ENCODE data around the gene ARID1A.
"Not testable (repeated sequence)": the region's sequence is repeated elsewhere in the genome, so short reads cannot be mapped to it uniquely, and the experiment has no call there.

The ARID1A gene

GRCh38 chr1:26695356-26696118 lies at the start of gene ARID1A:
Gene ARID1A (plus strand): TSS chr1:26696015. CDS start chr1:26696404, 389 bp downstream.
- H3K4me3 ChIP-seq (ENCODE audit: low read depth, low read length): peak within 1 kb of the TSS; percentile 77
- no peak for TF ChIP-seq CTCF (IDR thresholded peaks at IDR 0.05; ENCODE audit: low read depth, low read length, missing control alignments)
- DNase-seq (ENCODE audit: low read depth): peak; percentile 88

- TF ChIP-seq CTCF (IDR thresholded peaks at IDR 0.05; ENCODE audit: low read depth, low read length, missing control alignments): no peak
- H3K4me3 ChIP-seq (ENCODE audit: low read depth, low read length): no peak overlapping the region
- DNase-seq (ENCODE audit: low read depth): no peak
Observed at GRCh38 chr1:26664802-26665201, 31.0 kb upstream of the ARID1A start.

GRCh38 chr1:26666855-26667254 lies 29.0 kb upstream of the ARID1A start:
- no peak for DNase-seq (ENCODE audit: low read depth)
- TF ChIP-seq CTCF (IDR thresholded peaks at IDR 0.05; ENCODE audit: low read depth, low read length, missing control alignments): no peak
- no peak overlapping the region for H3K4me3 ChIP-seq (ENCODE audit: low read depth, low read length)

GRCh38 chr1:26668106-26668786 lies 27.6 kb upstream of the ARID1A start:
- not testable (repeated sequence) for H3K4me3 ChIP-seq (ENCODE audit: low read depth, low read length); DNase-seq (ENCODE audit: low read depth)

GRCh38 chr1:26677306-26678115 lies 18.3 kb upstream of the ARID1A start:
- TF ChIP-seq CTCF (IDR thresholded peaks at IDR 0.05; ENCODE audit: low read depth, low read length, missing control alignments): peak; percentile 62
- no peak overlapping the region for H3K4me3 ChIP-seq (ENCODE audit: low read depth, low read length)
- peak; percentile 64 for DNase-seq (ENCODE audit: low read depth)

- TF ChIP-seq CTCF (IDR thresholded peaks at IDR 0.05; ENCODE audit: low read depth, low read length, missing control alignments): no peak
- H3K4me3 ChIP-seq (ENCODE audit: low read depth, low read length): no peak overlapping the region
- no peak for DNase-seq (ENCODE audit: low read depth)
Observed at GRCh38 chr1:26684763-26685508, 10.9 kb upstream of the ARID1A start.
